ENCODE measurements around the gene ME3. TPM values are rescaled to one million over a fixed set of nuclear protein-coding genes. Genes with fewer than 3 reads are reported as not detected.
A peak's percentile ranks its signal among the peaks of the same experiment; 100 is the strongest.

ME3 gene
- total RNA-seq, 1 experiment from 2014 or later, result 35.3 TPM

GRCh38 chr11:86637988-86638387 is 34.4 kb downstream of the ME3 start:
- Histone ChIP-seq H3K27ac (ENCODE audit: low read length) (peak overlapping the region; percentile 83), H3K36me3 (ENCODE audit: control insufficient read depth, insufficient read depth, low read length) (no peaks in the 10 kb centered on the region), H3K4me3 (ENCODE audit: low read depth in 2 of 2, low read length in 2 of 2) (no peak overlapping the region), H3K27me3 (ENCODE audit: control insufficient read depth, insufficient read depth, low read length) (no peaks in the 10 kb centered on the region), H3K9me3 (ENCODE audit: control insufficient read depth, insufficient read depth, low read depth, low read length) (no peaks in the 10 kb centered on the region), H3K4me1 (ENCODE audit: control insufficient read depth, insufficient read depth, low read length) (peaks cover 54% of the 10 kb centered on the region)
- ChIA-PET POLR2A (interaction anchor here (0.6 kb wide), 1 partner anchor 51 kb away, joined by 3 read pairs; no protein-coding TSS in a partner anchor), CTCF (interaction anchor here (0.6 kb wide), 1 partner anchor 21 kb away, joined by 3 read pairs; no protein-coding TSS in a partner anchor)
- in situ Hi-C loops (cut with HindIII; ENCODE audit: low pct_unique_long_range_greater_than_20kb, low sequenced_read_pairs) (no loop called here), intact Hi-C loops (cut with micrococcal nuclease; ENCODE audit: unreplicated experiment) (no loop called here)
- no TSS peak for BruUV-seq (replicated peaks)
- no peak for DNase-seq (ENCODE audit: low read depth, low spot score)
- no peak for ATAC-seq
- no peak for TF ChIP-seq TCF7L2 (IDR thresholded peaks at IDR 0.05; ENCODE audit: low read depth, low read length)
- TF ChIP-seq, protein P1, sequence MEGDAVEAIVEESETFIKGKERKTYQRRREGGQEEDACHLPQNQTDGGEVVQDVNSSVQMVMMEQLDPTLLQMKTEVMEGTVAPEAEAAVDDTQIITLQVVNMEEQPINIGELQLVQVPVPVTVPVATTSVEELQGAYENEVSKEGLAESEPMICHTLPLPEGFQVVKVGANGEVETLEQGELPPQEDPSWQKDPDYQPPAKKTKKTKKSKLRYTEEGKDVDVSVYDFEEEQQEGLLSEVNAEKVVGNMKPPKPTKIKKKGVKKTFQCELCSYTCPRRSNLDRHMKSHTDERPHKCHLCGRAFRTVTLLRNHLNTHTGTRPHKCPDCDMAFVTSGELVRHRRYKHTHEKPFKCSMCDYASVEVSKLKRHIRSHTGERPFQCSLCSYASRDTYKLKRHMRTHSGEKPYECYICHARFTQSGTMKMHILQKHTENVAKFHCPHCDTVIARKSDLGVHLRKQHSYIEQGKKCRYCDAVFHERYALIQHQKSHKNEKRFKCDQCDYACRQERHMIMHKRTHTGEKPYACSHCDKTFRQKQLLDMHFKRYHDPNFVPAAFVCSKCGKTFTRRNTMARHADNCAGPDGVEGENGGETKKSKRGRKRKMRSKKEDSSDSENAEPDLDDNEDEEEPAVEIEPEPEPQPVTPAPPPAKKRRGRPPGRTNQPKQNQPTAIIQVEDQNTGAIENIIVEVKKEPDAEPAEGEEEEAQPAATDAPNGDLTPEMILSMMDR (IDR thresholded peaks at IDR 0.05), result no peak
- no peak for TF ChIP-seq SIN3A (IDR thresholded peaks at IDR 0.05; ENCODE audit: borderline replicate concordance, insufficient read depth, low read depth, low read length)
- no peak for TF ChIP-seq REST (IDR thresholded peaks at IDR 0.05; ENCODE audit: insufficient read depth in 1 of 2, low read depth in 2 of 2, low read length in 1 of 2)
- TF ChIP-seq POLR2AphosphoS5 (IDR thresholded peaks at IDR 0.05; ENCODE audit: low read depth, low read length), result no peak

DNA sequence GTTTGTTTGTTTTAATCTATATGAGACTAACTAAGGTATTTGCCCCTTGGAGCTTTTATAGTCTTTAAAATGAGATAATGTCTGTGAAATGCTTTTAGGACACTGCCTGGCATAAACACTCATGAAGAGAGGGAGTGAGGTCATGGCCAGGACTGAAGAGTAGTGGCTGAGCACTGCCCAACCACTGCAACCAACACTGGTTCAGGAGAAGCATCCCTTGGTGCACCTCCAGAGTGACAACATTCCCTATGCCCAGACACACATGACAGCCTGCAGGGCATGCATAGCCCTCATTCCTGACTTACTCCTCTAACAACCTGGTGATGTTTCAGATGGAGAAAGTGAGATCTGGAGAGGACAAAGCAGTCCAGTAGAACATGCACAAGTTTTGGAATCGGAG is 36.1 kb downstream of the ME3 start:
- no peak for TF ChIP-seq POLR2AphosphoS5 (IDR thresholded peaks at IDR 0.05; ENCODE audit: low read depth, low read length)
- TF ChIP-seq TCF7L2 (IDR thresholded peaks at IDR 0.05; ENCODE audit: low read depth, low read length), result peak; percentile 47; the same call in 1 of the 2 replicates
- TF ChIP-seq, protein P1 (IDR thresholded peaks at IDR 0.05), result no peak
- POLR2A ChIA-PET, result no interaction called here
- DNase-seq (ENCODE audit: low read depth, low spot score) (no peak), ATAC-seq (no peak)
- peaks cover 64% of the 10 kb centered on the region for H3K4me1 ChIP-seq (ENCODE audit: control insufficient read depth, insufficient read depth, low read length)
- peak overlapping the region; percentile 83 for H3K27ac ChIP-seq (ENCODE audit: low read length)
- in situ Hi-C loops (cut with HindIII; ENCODE audit: low pct_unique_long_range_greater_than_20kb, low sequenced_read_pairs), result no loop called here
- no TSS peak for BruUV-seq (replicated peaks)
- no peaks in the 10 kb centered on the region for H3K27me3 ChIP-seq (ENCODE audit: control insufficient read depth, insufficient read depth, low read length)
- intact Hi-C loops (cut with micrococcal nuclease; ENCODE audit: unreplicated experiment), result no loop called here
- no peak overlapping the region for H3K4me3 ChIP-seq (ENCODE audit: low read depth in 2 of 2, low read length in 2 of 2)
- CTCF ChIA-PET, result interaction anchor here (0.6 kb wide), 2 partner anchors 18 to 46 kb away, joined by 3 to 4 read pairs; no protein-coding TSS in a partner anchor
- no peaks in the 10 kb centered on the region for H3K9me3 ChIP-seq (ENCODE audit: control insufficient read depth, insufficient read depth, low read depth, low read length)
- no peaks in the 10 kb centered on the region for H3K36me3 ChIP-seq (ENCODE audit: control insufficient read depth, insufficient read depth, low read length)
